Brain microvascular endothelial cell (primary cell): ENCODE data around the gene PCID2.
"Not testable (repeated sequence)": the region's sequence is repeated elsewhere in the genome, so short reads cannot be mapped to it uniquely, and the experiment has no call there.

Experiments used
- DNase-seq: peaks from one replicate; pipeline ENCODE4 v3.0.0-alpha.2; 2020
- H3K27ac ChIP-seq: fragments of 250-450 bp; sonication (Bioruptor Pico); 2 replicates; pipeline ENCODE4 v1.5.1; 2020; ENCODE audit warnings: mild to moderate bottlenecking, moderate library complexity
- H3K27me3 ChIP-seq: fragments of 250-450 bp; sonication (Bioruptor Pico); replicated peaks from 2 replicates; pipeline ENCODE4 v1.5.1; 2020; ENCODE audit warnings: mild to moderate bottlenecking
- H3K36me3 ChIP-seq: fragments of 250-450 bp; sonication (Bioruptor Pico); replicated peaks from 2 replicates; pipeline ENCODE4 v1.5.1; 2020; ENCODE audit warnings: mild to moderate bottlenecking
- H3K4me3 ChIP-seq: 2 replicates; pipeline ENCODE4 v1.5.1; 2011; ENCODE audit warnings: low read depth, mild to moderate bottlenecking, control low read depth, low read length, moderate library complexity
- in situ Hi-C: cut with HindIII; loops from 2 replicates; pipeline ENCODE4 v1.10.0; 2017; ENCODE audit warnings: low sequenced_read_pairs, low pct_ligation_motif_present
- TF ChIP-seq, protein P1 (sequence below): IDR thresholded peaks from 2 replicates; pipeline ENCODE4 v1.5.1; 2011; ENCODE audit warnings: low read depth, mild to moderate bottlenecking, moderate library complexity, low read length, control low read depth, inconsistent platforms; ENCODE audit errors: missing control alignments

PCID2 gene

DNA sequence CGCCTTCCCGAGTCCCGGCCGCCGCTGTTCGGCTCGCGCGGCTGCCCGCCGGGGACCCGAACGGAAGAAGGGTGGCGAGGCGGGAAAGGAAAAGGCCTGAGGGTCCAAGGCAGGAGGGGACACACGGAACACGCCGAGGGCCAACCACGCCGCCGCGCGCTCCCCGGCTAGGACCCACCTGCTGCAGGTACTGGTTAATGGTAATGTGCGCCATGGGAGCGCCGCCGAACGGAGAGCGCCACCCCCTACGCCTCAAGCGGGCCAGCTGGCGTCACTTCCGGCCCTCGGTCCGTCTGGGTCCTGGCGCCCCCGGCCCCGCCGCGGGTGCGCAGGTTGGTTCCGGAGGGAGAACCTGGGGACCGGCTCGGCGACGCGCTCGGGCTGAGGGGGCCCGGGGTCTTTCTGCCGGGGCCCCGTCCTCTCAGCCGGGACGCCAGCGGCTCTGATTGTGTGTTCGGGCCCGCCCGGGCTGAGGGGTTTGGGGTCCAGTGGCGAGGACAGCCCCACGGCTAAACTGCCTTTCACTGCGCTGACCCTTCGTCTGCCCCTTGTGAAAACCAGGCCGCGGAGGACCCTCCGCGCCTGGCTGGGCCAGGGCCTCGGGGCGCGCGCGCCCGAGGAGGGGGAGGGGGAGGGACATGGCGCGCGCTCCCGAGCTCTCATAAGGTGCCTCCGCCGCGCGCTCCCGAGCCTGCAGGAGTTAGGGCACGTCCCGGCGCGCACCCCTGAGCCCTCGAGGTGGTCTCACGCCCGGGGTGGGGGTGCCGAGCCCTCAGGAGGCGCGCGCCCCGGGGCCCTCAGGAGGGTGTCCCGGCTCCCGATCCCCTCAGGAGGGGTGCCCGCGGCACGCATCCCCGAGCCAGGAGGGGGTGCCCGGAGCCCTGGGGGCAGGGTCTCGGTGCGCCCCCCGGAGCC, at the start of gene PCID2:
Gene PCID2, minus strand, starts transcription at position 249 of the 915 bp plus-strand sequence. Its CDS starts 35 bp downstream, at position 214.
- H3K27me3 ChIP-seq = no peaks in the 10 kb centered on the region
- H3K36me3 ChIP-seq = peaks cover 20% of the 10 kb centered on the region
- H3K27ac ChIP-seq = peak within 1 kb of the TSS; percentile 99
- DNase-seq = peak; percentile 66
- peak within 1 kb of the TSS; percentile 89 for H3K4me3 ChIP-seq
- TF ChIP-seq, protein P1, sequence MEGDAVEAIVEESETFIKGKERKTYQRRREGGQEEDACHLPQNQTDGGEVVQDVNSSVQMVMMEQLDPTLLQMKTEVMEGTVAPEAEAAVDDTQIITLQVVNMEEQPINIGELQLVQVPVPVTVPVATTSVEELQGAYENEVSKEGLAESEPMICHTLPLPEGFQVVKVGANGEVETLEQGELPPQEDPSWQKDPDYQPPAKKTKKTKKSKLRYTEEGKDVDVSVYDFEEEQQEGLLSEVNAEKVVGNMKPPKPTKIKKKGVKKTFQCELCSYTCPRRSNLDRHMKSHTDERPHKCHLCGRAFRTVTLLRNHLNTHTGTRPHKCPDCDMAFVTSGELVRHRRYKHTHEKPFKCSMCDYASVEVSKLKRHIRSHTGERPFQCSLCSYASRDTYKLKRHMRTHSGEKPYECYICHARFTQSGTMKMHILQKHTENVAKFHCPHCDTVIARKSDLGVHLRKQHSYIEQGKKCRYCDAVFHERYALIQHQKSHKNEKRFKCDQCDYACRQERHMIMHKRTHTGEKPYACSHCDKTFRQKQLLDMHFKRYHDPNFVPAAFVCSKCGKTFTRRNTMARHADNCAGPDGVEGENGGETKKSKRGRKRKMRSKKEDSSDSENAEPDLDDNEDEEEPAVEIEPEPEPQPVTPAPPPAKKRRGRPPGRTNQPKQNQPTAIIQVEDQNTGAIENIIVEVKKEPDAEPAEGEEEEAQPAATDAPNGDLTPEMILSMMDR = no peak
- in situ Hi-C loops = no loop called here

DNA sequence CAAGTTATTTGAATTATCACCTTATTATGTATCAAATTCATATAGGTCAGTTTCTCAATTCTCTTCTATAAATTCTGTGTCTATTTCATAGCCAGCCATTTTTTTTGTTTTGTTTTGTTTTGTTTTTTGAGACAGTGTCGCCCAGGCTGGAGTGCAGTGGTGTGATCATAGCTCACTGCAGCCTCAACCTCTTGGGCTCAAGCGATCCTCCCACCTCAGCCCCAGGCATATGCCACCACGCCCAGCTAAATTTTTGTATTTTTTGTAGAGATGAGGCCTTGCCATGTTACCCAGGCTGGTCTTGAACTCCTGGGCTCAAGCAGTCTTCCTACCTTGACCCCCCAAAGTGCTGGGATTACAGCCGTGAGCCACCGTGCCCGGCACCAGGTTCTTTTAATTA, 49.4 kb upstream of the PCID2 start:
- peaks cover 37% of the 10 kb centered on the region for H3K36me3 ChIP-seq
- in situ Hi-C loops, DNase-seq, H3K27ac ChIP-seq, H3K4me3 ChIP-seq, H3K27me3 ChIP-seq: not testable (repeated sequence)

DNA sequence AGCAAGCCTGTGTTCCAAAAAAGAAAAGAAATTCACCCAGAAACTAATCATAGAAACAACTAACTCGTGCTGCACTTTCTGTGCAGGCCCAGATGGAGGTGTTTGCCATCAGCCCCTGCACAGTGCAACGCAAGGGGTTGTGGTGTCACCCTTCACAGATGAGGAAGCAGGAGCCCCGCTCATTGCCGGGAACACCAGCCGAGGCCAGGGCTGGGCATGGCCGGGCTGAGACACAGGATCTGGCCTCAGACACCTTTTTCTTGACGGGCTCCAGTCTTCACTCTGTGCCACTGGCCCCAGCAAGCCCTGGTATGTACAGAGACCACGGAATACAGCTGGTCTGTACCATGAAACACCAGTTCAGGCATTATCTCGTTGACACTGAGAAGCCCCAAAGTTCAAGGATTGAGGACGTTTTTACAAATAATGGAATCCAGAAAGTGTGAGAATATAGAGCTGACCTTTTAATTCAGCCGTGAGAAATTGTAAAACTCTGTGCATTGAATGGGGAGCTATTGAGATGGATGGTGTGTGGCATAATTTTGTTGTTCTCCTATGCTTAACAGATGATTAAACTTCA, 44.1 kb upstream of the PCID2 start:
- DNase-seq = no peak
- Histone ChIP-seq H3K27ac (no peak overlapping the region), H3K36me3 (peaks cover 47% of the 10 kb centered on the region), H3K4me3 (no peak overlapping the region), H3K27me3 (no peaks in the 10 kb centered on the region)
- TF ChIP-seq, protein P1 = no peak
- in situ Hi-C loops = no loop called here

DNA sequence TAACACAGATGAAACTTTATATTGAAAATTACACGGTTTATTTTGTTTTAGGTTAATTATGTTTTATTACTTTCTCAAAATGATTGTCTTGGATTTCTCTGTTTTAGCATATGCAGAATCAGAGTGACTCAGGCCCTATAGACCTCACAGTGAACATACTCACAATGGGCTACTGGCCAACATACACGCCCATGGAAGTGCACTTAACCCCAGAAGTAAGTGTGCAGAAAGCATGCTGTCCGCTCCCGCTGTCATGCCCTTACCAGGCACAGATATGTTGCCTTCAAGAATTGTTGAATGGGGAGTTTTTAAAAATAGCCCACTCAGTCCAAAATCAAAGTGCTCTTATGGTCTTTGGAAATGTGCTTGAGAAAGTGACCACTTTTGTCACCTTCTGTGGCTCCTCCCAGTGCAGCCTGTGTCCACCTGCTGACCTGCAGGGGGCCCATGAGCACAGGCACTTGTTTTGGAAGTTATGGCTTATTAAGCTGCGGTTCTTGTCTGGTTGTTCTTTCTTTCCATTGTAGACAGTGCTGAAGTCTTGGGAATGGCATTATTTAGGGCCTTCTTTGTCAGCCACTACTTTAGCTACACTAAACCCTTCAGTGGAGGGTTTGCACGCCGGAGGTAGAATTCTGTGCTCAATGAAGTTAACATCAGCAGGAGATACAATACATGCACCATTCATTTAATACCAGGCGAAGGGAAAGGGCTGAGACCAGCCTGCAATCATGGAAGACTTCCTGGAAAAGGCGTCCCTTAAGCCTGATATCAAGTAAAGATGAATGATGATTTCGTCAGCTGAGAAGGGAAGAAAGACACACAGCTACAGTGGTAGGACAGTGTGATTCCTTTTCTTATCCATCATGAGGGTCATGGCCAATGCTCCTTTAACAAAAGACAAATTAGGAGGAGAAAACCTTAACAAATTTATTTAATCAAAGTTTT, 37.7 kb upstream of the PCID2 start:
- peaks cover 71% of the 10 kb centered on the region for H3K36me3 ChIP-seq
- in situ Hi-C loops = no loop called here
- H3K27ac ChIP-seq = no peak overlapping the region
- H3K27me3 ChIP-seq = no peaks in the 10 kb centered on the region
- TF ChIP-seq, protein P1 = peak; percentile 53
- no peak for DNase-seq
- H3K4me3 ChIP-seq = no peak overlapping the region

DNA sequence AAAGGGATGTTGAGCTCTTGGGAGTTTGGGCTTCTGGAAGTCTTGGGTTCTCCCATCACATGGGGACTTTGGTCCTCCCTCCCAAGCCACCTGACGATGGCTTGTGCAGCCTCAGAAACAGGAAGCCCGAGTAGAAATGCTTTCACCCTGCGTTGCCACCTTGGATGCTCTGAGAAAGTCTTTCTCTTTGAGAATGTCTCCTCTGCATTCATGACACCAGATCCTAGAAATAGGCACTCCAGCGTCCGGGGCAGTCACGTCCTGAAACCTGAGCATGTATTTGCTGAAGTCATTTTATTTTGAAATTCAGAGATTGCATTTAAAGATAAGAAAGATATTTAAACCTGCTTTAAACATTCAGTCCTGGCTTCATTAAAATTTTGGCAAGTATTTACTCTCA, 35.4 kb upstream of the PCID2 start:
- Histone ChIP-seq H3K27me3 (no peaks in the 10 kb centered on the region), H3K27ac (no peak overlapping the region), H3K36me3 (peaks cover 81% of the 10 kb centered on the region), H3K4me3 (no peak overlapping the region)
- TF ChIP-seq, protein P1 = no peak
- DNase-seq = no peak
- in situ Hi-C loops = no loop called here

DNA sequence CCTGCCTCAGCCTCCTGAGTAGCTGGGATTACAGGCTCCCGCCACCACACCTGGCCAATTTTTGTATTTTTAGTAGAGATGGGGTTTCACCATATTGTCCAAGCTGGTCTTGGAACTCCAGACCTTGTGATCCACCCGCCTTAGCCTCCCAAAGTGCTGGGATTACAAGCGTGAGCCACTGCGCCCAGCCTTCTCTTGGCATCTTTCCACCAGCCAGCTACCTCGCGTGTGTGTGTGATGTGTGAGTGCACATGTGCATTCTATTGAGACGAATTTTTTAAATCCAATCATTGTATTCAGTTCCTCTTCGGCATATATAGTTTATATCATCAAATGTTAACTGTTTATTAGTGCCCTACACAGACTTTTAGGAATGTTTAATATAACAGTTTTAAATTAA, 33.2 kb upstream of the PCID2 start:
- H3K27ac ChIP-seq, in situ Hi-C loops, H3K4me3 ChIP-seq, DNase-seq, H3K27me3 ChIP-seq: not testable (repeated sequence)
- H3K36me3 ChIP-seq = peaks cover 65% of the 10 kb centered on the region
